ENCODE results near the gene PSMD8. TPM values are rescaled to one million over a fixed set of nuclear protein-coding genes. Genes with fewer than 3 reads are reported as not detected.
"Not testable (repeated sequence)": the region's sequence is repeated elsewhere in the genome, so short reads cannot be mapped to it uniquely, and the experiment has no call there.

The PSMD8 gene
- total RNA-seq, 1 donor from 2014 or later = 215 TPM

- no peaks in the 10 kb centered on the region for H3K79me2 ChIP-seq (ENCODE audit: insufficient read depth, low read length)
- H4K20me1 ChIP-seq (ENCODE audit: insufficient read depth, low read length) = no peaks in the 10 kb centered on the region
- H2AFZ ChIP-seq (ENCODE audit: low read depth, low read length) = peak overlapping the region; percentile 99
- DNase-seq (ENCODE audit: low read depth) (peak; percentile 74), FAIRE-seq (no peak)
- H3K36me3 Mint-ChIP-seq (ENCODE audit: low read depth, unreplicated experiment) = peaks cover 5% of the 10 kb centered on the region
- peak overlapping the region; percentile 88 for H3K4me3 Mint-ChIP-seq (ENCODE audit: unreplicated experiment)
- no peaks in the 10 kb centered on the region for H3K9me3 ChIP-seq (ENCODE audit: insufficient read depth, low read depth, low read length)
- H3K9me3 Mint-ChIP-seq (ENCODE audit: unreplicated experiment) = no peaks in the 10 kb centered on the region
- H3K9ac ChIP-seq (ENCODE audit: low read length) = peak overlapping the region; percentile 82
- H3K4me1 ChIP-seq (ENCODE audit: insufficient read depth, low read length) = peaks cover 4% of the 10 kb centered on the region
- peaks cover 4% of the 10 kb centered on the region for H3K4me1 Mint-ChIP-seq (ENCODE audit: low read depth, unreplicated experiment)
- peak overlapping the region; percentile 100 for H3K4me2 ChIP-seq (ENCODE audit: low read length)
- H3K27me3 Mint-ChIP-seq (ENCODE audit: low read depth, unreplicated experiment) = no peaks in the 10 kb centered on the region
- no peaks in the 10 kb centered on the region for H3K36me3 ChIP-seq (ENCODE audit: insufficient read depth, low read length)
- no peaks in the 10 kb centered on the region for H3K27me3 ChIP-seq (ENCODE audit: insufficient read depth, low read length)
- no peak for TF ChIP-seq EZH2 (IDR thresholded peaks at IDR 0.05; ENCODE audit: insufficient read depth, low read length)
- no peak for TF ChIP-seq CTCF (IDR thresholded peaks at IDR 0.05; ENCODE audit: insufficient read depth, low read depth, low read length)
- H3K27ac ChIP-seq (ENCODE audit: low read depth, low read length) = peak overlapping the region; percentile 7
- peak overlapping the region; percentile 89 for H3K27ac Mint-ChIP-seq (ENCODE audit: unreplicated experiment)
- peak overlapping the region; percentile 83 for H3K4me3 ChIP-seq (ENCODE audit: insufficient read depth, low read depth, low read length)
Observed at GRCh38 chr19:38336638-38337359, 37.6 kb upstream of the PSMD8 start.

GRCh38 chr19:38337360-38337653 is 37.1 kb upstream of the PSMD8 start:
- Histone ChIP-seq H3K27ac (ENCODE audit: low read depth, low read length) (no peak overlapping the region), H3K4me1 (ENCODE audit: insufficient read depth, low read length) (peaks cover 4% of the 10 kb centered on the region), H2AFZ (ENCODE audit: low read depth, low read length) (peak overlapping the region; percentile 99), H3K36me3 (ENCODE audit: insufficient read depth, low read length) (no peaks in the 10 kb centered on the region), H3K9ac (ENCODE audit: low read length) (no peak overlapping the region), H3K79me2 (ENCODE audit: insufficient read depth, low read length) (no peaks in the 10 kb centered on the region), H3K4me3 (ENCODE audit: insufficient read depth, low read depth, low read length) (peak overlapping the region; percentile 83), H3K4me2 (ENCODE audit: low read length) (peak overlapping the region; percentile 100), H4K20me1 (ENCODE audit: insufficient read depth, low read length) (no peaks in the 10 kb centered on the region), H3K27me3 (ENCODE audit: insufficient read depth, low read length) (no peaks in the 10 kb centered on the region), H3K9me3 (ENCODE audit: insufficient read depth, low read depth, low read length) (no peaks in the 10 kb centered on the region)
- no peak for TF ChIP-seq CTCF (IDR thresholded peaks at IDR 0.05; ENCODE audit: insufficient read depth, low read depth, low read length)
- TF ChIP-seq EZH2 (IDR thresholded peaks at IDR 0.05; ENCODE audit: insufficient read depth, low read length) = no peak
- DNase-seq (ENCODE audit: low read depth) (no peak), FAIRE-seq (no peak)
- Mint-ChIP-seq H3K36me3 (ENCODE audit: low read depth, unreplicated experiment) (peaks cover 5% of the 10 kb centered on the region), H3K4me3 (ENCODE audit: unreplicated experiment) (peak overlapping the region; percentile 88), H3K27ac (ENCODE audit: unreplicated experiment) (no peak overlapping the region), H3K9me3 (ENCODE audit: unreplicated experiment) (no peaks in the 10 kb centered on the region), H3K27me3 (ENCODE audit: low read depth, unreplicated experiment) (no peaks in the 10 kb centered on the region), H3K4me1 (ENCODE audit: low read depth, unreplicated experiment) (peaks cover 4% of the 10 kb centered on the region)

- H3K9me3 ChIP-seq (ENCODE audit: insufficient read depth, low read depth, low read length); H3K9me3 Mint-ChIP-seq (ENCODE audit: unreplicated experiment); H3K27me3 Mint-ChIP-seq (ENCODE audit: low read depth, unreplicated experiment); H3K4me1 ChIP-seq (ENCODE audit: insufficient read depth, low read length); H4K20me1 ChIP-seq (ENCODE audit: insufficient read depth, low read length); H3K4me1 Mint-ChIP-seq (ENCODE audit: low read depth, unreplicated experiment); H3K9ac ChIP-seq (ENCODE audit: low read length); H3K4me3 ChIP-seq (ENCODE audit: insufficient read depth, low read depth, low read length); H3K36me3 ChIP-seq (ENCODE audit: insufficient read depth, low read length); H3K79me2 ChIP-seq (ENCODE audit: insufficient read depth, low read length); H3K4me2 ChIP-seq (ENCODE audit: low read length); FAIRE-seq; H3K36me3 Mint-ChIP-seq (ENCODE audit: low read depth, unreplicated experiment); H3K27me3 ChIP-seq (ENCODE audit: insufficient read depth, low read length); H3K27ac ChIP-seq (ENCODE audit: low read depth, low read length); H2AFZ ChIP-seq (ENCODE audit: low read depth, low read length): not testable (repeated sequence)
- peak; percentile 29 for DNase-seq (ENCODE audit: low read depth)
- H3K27ac Mint-ChIP-seq (ENCODE audit: unreplicated experiment) = peak overlapping the region; percentile 69
- H3K4me3 Mint-ChIP-seq (ENCODE audit: unreplicated experiment) = peak overlapping the region; percentile 79
Observed at GRCh38 chr19:38339011-38339410, 35.4 kb upstream of the PSMD8 start.

Data from astrocyte (in vitro differentiated cells and primary cell).